Peyer's patch (tissue), 4 donors: Measurements from ENCODE around the gene OSCP1.

ENCODE experiments used
- POLR2A ChIP-seq, 2 donors: fragments of 450-650 bp; IDR thresholded peaks; one replicate each; pipeline ENCODE4 v1.5.1; 2017; ENCODE audit warnings: antibody characterized with exemption in 2 of 2, mild to moderate bottlenecking in 2 of 2, moderate library complexity in 2 of 2
- TF ChIP-seq, protein P1 (sequence below), 6 experiments: fragments of 450-650 bp in 4 of 6; fragments of 200-600 bp in 2 of 6; sonication (generic) in 1 of 6; IDR thresholded peaks; one replicate each; pipeline ENCODE4 v1.5.1; 2017 to 2019; ENCODE audit warnings: antibody characterized with exemption in 6 of 6, mild to moderate bottlenecking in 3 of 6, moderate library complexity in 1 of 6

DNA sequence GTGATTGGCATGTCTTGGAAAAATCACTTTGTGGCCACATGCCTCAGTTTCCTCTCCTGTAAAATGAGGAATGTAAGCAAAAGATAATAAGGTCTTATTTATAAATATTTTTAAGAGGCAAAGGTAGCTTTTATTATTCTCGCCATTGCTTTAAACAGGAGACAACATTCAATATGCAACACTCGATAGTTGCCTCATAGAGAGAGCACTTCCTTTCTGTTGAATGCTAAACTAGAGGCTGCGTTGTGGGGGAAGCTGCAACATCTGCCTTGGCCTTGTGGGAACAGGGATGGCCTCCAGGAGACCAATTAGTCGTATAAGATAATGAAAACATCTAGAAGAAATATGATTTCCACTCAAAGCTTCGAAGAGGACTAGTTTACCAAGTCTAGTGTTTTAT lies 3.5 kb downstream of the OSCP1 start:
- TF ChIP-seq, protein P1, sequence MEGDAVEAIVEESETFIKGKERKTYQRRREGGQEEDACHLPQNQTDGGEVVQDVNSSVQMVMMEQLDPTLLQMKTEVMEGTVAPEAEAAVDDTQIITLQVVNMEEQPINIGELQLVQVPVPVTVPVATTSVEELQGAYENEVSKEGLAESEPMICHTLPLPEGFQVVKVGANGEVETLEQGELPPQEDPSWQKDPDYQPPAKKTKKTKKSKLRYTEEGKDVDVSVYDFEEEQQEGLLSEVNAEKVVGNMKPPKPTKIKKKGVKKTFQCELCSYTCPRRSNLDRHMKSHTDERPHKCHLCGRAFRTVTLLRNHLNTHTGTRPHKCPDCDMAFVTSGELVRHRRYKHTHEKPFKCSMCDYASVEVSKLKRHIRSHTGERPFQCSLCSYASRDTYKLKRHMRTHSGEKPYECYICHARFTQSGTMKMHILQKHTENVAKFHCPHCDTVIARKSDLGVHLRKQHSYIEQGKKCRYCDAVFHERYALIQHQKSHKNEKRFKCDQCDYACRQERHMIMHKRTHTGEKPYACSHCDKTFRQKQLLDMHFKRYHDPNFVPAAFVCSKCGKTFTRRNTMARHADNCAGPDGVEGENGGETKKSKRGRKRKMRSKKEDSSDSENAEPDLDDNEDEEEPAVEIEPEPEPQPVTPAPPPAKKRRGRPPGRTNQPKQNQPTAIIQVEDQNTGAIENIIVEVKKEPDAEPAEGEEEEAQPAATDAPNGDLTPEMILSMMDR (IDR thresholded peaks at IDR 0.05) = no peak
- no peak for TF ChIP-seq POLR2A (IDR thresholded peaks at IDR 0.05)
